Neuronal stem cell (in vitro differentiated cells): ENCODE data around the gene C11orf98.
A peak's percentile ranks its signal among the peaks of the same experiment; 100 is the strongest.

Experiments used
- DNase-seq: peaks from one replicate; pipeline ENCODE4 v3.0.0-alpha.2; 2013; ENCODE audit warnings: low spot score
- H2AFZ ChIP-seq: one replicate; pipeline ENCODE4 v1.6.1; 2013; ENCODE audit warnings: mild to moderate bottlenecking, low read length, inconsistent platforms
- H2AK5ac ChIP-seq: 2 replicates; pipeline ENCODE4 v1.6.1; 2013; ENCODE audit warnings: low read depth, mild to moderate bottlenecking, inconsistent platforms, low read length, moderate library complexity, mixed read lengths
- H2BK120ac ChIP-seq: 2 replicates; pipeline ENCODE4 v1.6.1; 2013; ENCODE audit warnings: low read depth, mild to moderate bottlenecking, inconsistent platforms, low read length, moderate library complexity, mixed read lengths
- H2BK12ac ChIP-seq: one replicate; pipeline ENCODE4 v1.6.1; 2013; ENCODE audit warnings: low read length, inconsistent platforms
- H2BK15ac ChIP-seq: 2 replicates; pipeline ENCODE4 v1.6.1; 2013; ENCODE audit warnings: mild to moderate bottlenecking, low read length, inconsistent platforms, mixed read lengths
- H2BK5ac ChIP-seq: one replicate; pipeline ENCODE4 v1.6.1; 2013; ENCODE audit warnings: inconsistent platforms, mild to moderate bottlenecking, low read length, moderate library complexity
- H3K14ac ChIP-seq: one replicate; pipeline ENCODE4 v1.6.1; 2013; ENCODE audit warnings: low read length, inconsistent platforms
- H3K18ac ChIP-seq: 2 replicates; pipeline ENCODE4 v1.6.1; 2013; ENCODE audit warnings: low read length, inconsistent platforms
- H3K23ac ChIP-seq: 2 replicates; pipeline ENCODE4 v1.6.1; 2013; ENCODE audit warnings: low read depth, mild to moderate bottlenecking, mixed read lengths, low read length, inconsistent platforms; ENCODE audit not compliant: poor library complexity
- H3K27ac ChIP-seq: replicated peaks from 3 replicates; pipeline ENCODE4 v1.5.1; 2013; ENCODE audit warnings: low read length, inconsistent platforms
- H3K27me3 ChIP-seq, 3 experiments: 2 replicates each; pipeline ENCODE4 v1.6.1; 2013; ENCODE audit warnings: low read length in 3 of 3, mild to moderate bottlenecking in 2 of 3, inconsistent platforms in 1 of 3, low read depth in 1 of 3, mixed read lengths in 1 of 3, moderate library complexity in 1 of 3; ENCODE audit not compliant: control insufficient read depth in 3 of 3, insufficient read depth in 3 of 3
- H3K36me3 ChIP-seq, 2 donors: replicated peaks in 1 of 2; 2 replicates each; pipeline ENCODE4 v1.6.1; 2013; ENCODE audit warnings: low read length in 2 of 2; ENCODE audit not compliant: control insufficient read depth in 2 of 2, insufficient read depth in 2 of 2
- H3K4ac ChIP-seq: 2 replicates; pipeline ENCODE4 v1.6.1; 2013; ENCODE audit warnings: inconsistent platforms, mild to moderate bottlenecking, low read length, moderate library complexity
- H3K4me1 ChIP-seq, 2 donors: 1 replicate in 1 of 2; 2 replicates in 1 of 2; pipeline ENCODE4 v1.6.1; 2013; ENCODE audit warnings: low read length in 2 of 2, low read depth in 1 of 2; ENCODE audit not compliant: control insufficient read depth in 2 of 2, insufficient read depth in 1 of 2
- H3K4me2 ChIP-seq: one replicate; pipeline ENCODE4 v1.6.1; 2013; ENCODE audit warnings: mild to moderate bottlenecking, low read length, inconsistent platforms; ENCODE audit not compliant: insufficient read depth, poor library complexity, severe bottlenecking
- H3K4me3 ChIP-seq, 2 donors: 2 replicates each; pipeline ENCODE4 v1.5.1; 2013; ENCODE audit warnings: low read length in 2 of 2, mild to moderate bottlenecking in 2 of 2, inconsistent platforms in 1 of 2, moderate library complexity in 1 of 2
- H3K79me1 ChIP-seq: one replicate; pipeline ENCODE4 v1.6.1; 2013; ENCODE audit warnings: low read depth, mild to moderate bottlenecking, inconsistent platforms, low read length, moderate library complexity
- H3K9ac ChIP-seq: one replicate; pipeline ENCODE4 v1.6.1; 2013; ENCODE audit warnings: mild to moderate bottlenecking, low read depth, low read length, inconsistent platforms; ENCODE audit not compliant: poor library complexity
- H3K9me3 ChIP-seq, 2 donors: replicated peaks in 1 of 2; 2 replicates each; pipeline versions ENCODE3 to v1.6.1; 2013; ENCODE audit warnings: low read length in 2 of 2, mild to moderate bottlenecking in 2 of 2, inconsistent platforms in 1 of 2, low read depth in 1 of 2, mixed read lengths in 1 of 2, moderate library complexity in 1 of 2; ENCODE audit not compliant: control insufficient read depth in 2 of 2, insufficient read depth in 1 of 2
- H4K8ac ChIP-seq: one replicate; pipeline ENCODE4 v1.6.1; 2013; ENCODE audit warnings: low read depth, mild to moderate bottlenecking, inconsistent platforms, low read length, moderate library complexity
- H4K91ac ChIP-seq: one replicate; pipeline ENCODE4 v1.6.1; 2013; ENCODE audit warnings: low read length, low read depth, mild to moderate bottlenecking, inconsistent platforms; ENCODE audit not compliant: poor library complexity
- WGBS, 2 donors: extraction: QIAGEN DNeasy Blood & Tissue Kit; methylation state at CpG; one replicate each; pipeline ENCODE4 v1.1.7; 2013; ENCODE audit warnings: missing lambda C conversion rate in 2 of 2, mixed read lengths in 1 of 2; ENCODE audit not compliant: insufficient read length in 2 of 2, insufficient replicate concordance in 1 of 2; ENCODE audit errors: extremely low coverage in 2 of 2; 5-methylcytosine and 5-hydroxymethylcytosine counted together

Gene C11orf98

DNA sequence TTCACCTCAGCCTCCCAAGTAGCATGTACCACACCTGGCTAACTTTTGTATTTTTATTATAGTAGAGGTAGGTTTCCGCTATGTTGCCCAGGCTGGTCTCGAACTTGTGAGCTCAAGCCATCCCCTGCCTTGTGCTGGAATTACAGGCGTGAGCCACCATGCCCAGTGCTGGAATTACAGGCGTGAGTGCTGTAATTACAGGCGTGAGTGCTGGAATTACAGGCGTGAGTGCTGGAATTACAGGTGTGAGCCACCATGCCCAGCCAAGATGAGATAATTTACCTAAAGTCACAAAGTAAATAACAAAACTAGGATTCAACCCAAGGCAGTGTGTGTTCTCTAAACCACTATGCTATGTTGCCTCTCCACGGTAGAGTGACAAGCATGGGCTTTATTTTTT is 17.5 kb upstream of the C11orf98 start:
- H4K91ac ChIP-seq = no peak overlapping the region
- no peak overlapping the region for H2BK5ac ChIP-seq
- H2BK15ac ChIP-seq = no peak overlapping the region
- H3K9me3 ChIP-seq = no peaks in the 10 kb centered on the region
- no peak overlapping the region for H3K4me3 ChIP-seq
- H3K36me3 ChIP-seq = peaks cover 4 to 8% of the 10 kb centered on the region in 2 donors
- H3K27ac ChIP-seq = no peak overlapping the region
- peaks cover 6% of the 10 kb centered on the region for H3K79me1 ChIP-seq
- H3K23ac ChIP-seq = no peak overlapping the region
- H2AFZ ChIP-seq = no peak overlapping the region
- no peak overlapping the region for H3K4ac ChIP-seq
- H4K8ac ChIP-seq = no peak overlapping the region
- H2BK120ac ChIP-seq = no peak overlapping the region
- WGBS, 2 donors = no CpG with 5 or more reads among the region's 7 CpGs
- no peak for DNase-seq
- no peak overlapping the region for H2AK5ac ChIP-seq
- no peak overlapping the region for H3K9ac ChIP-seq
- H3K14ac ChIP-seq = no peak overlapping the region
- peaks cover 4 to 11% of the 10 kb centered on the region in 2 donors for H3K4me1 ChIP-seq
- no peak overlapping the region for H2BK12ac ChIP-seq
- no peak overlapping the region for H3K4me2 ChIP-seq
- no peak overlapping the region for H3K18ac ChIP-seq
- no peaks in the 10 kb centered on the region for H3K27me3 ChIP-seq

DNA sequence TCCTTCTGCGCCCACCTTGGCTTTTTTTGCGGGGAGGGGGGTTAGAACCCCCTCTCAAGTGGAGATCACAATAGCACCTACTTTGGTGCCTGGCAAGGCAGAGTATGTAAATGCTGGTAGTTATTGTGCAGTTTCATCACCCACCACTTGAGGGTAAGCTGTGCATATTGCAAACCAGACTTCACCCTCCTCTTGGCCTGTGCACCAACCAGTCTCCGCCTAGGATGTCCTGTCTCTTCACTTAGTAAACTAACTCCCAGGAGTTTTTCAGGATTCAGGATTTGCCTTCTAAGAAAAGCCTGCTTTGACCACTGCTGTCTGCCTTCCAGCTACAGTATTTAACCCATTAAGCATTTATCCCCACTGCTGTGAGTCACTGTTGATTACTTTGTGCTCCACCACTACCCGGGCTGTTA is 15.8 kb upstream of the C11orf98 start:
- Histone ChIP-seq H3K23ac (no peak overlapping the region), H3K9ac (no peak overlapping the region), H3K79me1 (peaks cover 6% of the 10 kb centered on the region), H4K8ac (no peak overlapping the region), H3K4me2 (no peak overlapping the region), H3K27ac (no peak overlapping the region), H3K4ac (no peak overlapping the region), H2BK5ac (no peak overlapping the region), H2BK15ac (no peak overlapping the region), H3K27me3 (no peaks in the 10 kb centered on the region), H3K4me1 (peaks cover 4 to 11% of the 10 kb centered on the region in 2 donors), H3K4me3 (no peak overlapping the region), H2BK120ac (no peak overlapping the region), H2BK12ac (no peak overlapping the region), H2AFZ (peak overlapping the region; percentile 82), H3K36me3 (peaks cover 12 to 23% of the 10 kb centered on the region in 2 donors), H3K9me3 (no peaks in the 10 kb centered on the region), H2AK5ac (no peak overlapping the region), H3K14ac (no peak overlapping the region), H4K91ac (no peak overlapping the region), H3K18ac (no peak overlapping the region)
- no CpG with 5 or more reads among the region's 4 CpGs for WGBS, 2 donors
- DNase-seq = no peak

DNA sequence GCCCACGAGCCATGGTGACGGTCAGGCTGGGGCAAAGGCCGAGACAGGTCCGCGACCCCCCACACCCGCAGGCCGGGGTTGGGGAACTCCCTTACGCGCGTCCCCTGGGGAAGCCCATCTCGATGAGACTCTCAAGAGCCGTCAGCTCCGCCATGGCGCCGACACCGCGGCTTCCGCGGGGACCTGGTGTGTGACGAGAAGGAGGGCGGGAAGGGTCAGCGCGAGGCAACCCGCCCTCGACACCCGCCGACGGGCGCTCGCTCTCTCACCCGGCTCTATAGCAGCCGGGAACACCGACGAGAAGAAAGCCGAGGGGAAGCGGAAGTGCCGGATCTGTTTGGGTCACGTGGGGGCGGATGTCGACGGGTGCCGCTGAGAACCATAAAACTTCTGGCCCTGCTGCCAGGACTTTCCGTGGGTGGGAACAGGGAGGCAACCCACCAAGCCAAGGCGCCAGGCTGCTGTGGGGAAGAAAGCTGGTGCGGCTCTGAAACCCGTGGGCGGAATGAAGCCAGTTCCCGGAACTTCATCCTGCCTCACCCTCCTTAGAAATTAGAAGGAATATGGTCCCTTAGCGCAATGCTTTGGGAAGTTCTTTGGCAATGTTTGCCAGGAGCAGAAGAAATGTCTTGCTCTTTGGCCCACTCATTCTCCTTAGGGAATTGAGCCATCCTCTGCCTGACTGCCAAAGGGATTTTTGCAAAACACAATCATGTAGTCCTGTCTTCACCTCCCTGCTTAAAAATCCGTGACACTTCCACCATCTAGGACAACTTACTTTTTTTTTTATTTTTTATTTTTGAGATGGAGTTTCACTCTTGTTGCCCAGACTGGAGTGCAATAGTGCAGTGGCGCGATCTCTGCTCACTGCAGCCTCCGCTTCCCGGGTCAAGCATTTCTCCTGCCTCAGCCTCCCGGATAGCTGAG is 14.0 kb upstream of the C11orf98 start, which contains the start of gene UBXN1:
UBXN1 (minus strand) TSS at position 304 of the 927 bp plus-strand sequence; CDS start at position 154, 150 bp downstream.
- peaks cover 12 to 36% of the 10 kb centered on the region in 2 donors for H3K36me3 ChIP-seq
- peaks cover 6% of the 10 kb centered on the region for H3K79me1 ChIP-seq
- H3K14ac ChIP-seq = no peak within 1 kb of the TSS
- peak within 1 kb of the TSS; percentile 93 for H4K8ac ChIP-seq
- no peak within 1 kb of the TSS for H4K91ac ChIP-seq
- peak within 1 kb of the TSS; percentile 98 for H3K9ac ChIP-seq
- peaks cover 4 to 11% of the 10 kb centered on the region in 2 donors for H3K4me1 ChIP-seq
- H3K4me3 ChIP-seq = peak within 1 kb of the TSS; percentile 91 to 95
- DNase-seq = peak; percentile 65
- no peaks in the 10 kb centered on the region for H3K27me3 ChIP-seq
- H3K4me2 ChIP-seq = peak within 1 kb of the TSS; percentile 76
- no peak within 1 kb of the TSS for H2BK15ac ChIP-seq
- no CpG with 5 or more reads among the region's 55 CpGs for WGBS, 2 donors
- peak within 1 kb of the TSS; percentile 91 for H3K18ac ChIP-seq
- H2BK120ac ChIP-seq = no peak within 1 kb of the TSS
- H3K9me3 ChIP-seq = no peaks in the 10 kb centered on the region
- H2BK5ac ChIP-seq = peak within 1 kb of the TSS; percentile 96
- no peak within 1 kb of the TSS for H2BK12ac ChIP-seq
- peak within 1 kb of the TSS; percentile 42 for H3K27ac ChIP-seq
- peak within 1 kb of the TSS; percentile 94 for H2AK5ac ChIP-seq
- no peak within 1 kb of the TSS for H3K4ac ChIP-seq
- H2AFZ ChIP-seq = peak within 1 kb of the TSS; percentile 96
- H3K23ac ChIP-seq = peak within 1 kb of the TSS; percentile 74

DNA sequence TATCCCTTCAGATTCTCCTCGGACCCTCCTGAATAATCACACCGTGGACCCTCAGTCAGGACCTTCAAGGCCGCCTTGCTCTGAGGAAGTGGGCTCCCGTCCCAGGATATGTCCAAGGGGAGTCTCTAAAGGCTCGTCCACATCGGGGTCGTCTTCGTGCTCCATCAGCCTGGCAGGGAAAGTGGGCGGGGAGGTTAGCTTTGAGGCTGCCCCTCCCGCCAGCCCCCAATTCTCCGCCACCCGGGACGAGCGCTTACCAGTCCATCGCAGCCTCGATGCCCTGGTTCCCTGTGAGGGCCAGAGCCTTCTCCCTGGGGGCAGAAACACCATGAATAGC is 13.4 kb upstream of the C11orf98 start:
- no peak for DNase-seq
- Histone ChIP-seq H2BK12ac (no peak overlapping the region), H3K4me1 (peaks cover 4 to 11% of the 10 kb centered on the region in 2 donors), H3K4ac (no peak overlapping the region), H2BK120ac (no peak overlapping the region), H3K36me3 (peaks cover 15 to 42% of the 10 kb centered on the region in 2 donors), H4K8ac (no peak overlapping the region), H3K4me3 (peak overlapping the region; percentile 91 to 95), H4K91ac (no peak overlapping the region), H3K79me1 (peaks cover 6% of the 10 kb centered on the region), H2BK15ac (no peak overlapping the region), H3K23ac (peak overlapping the region; percentile 74), H3K14ac (no peak overlapping the region), H2AK5ac (peak overlapping the region; percentile 94), H3K4me2 (peak overlapping the region; percentile 71), H3K18ac (peak overlapping the region; percentile 66), H3K27ac (no peak overlapping the region), H3K9ac (peak overlapping the region; percentile 98), H2AFZ (peak overlapping the region; percentile 96), H2BK5ac (peak overlapping the region; percentile 96), H3K9me3 (no peaks in the 10 kb centered on the region), H3K27me3 (no peaks in the 10 kb centered on the region)
- no CpG with 5 or more reads among the region's 16 CpGs for WGBS, 2 donors
